ENCODE data around the gene RPAP2. TPM values are rescaled to one million over a fixed set of nuclear protein-coding genes. Genes with fewer than 3 reads are reported as not detected.
A peak's percentile ranks its signal among the peaks of the same experiment; 100 is the strongest.

Gene RPAP2
- total and polyA plus RNA-seq, 2 donors (not counting 3 experiments of a cell fraction or from before 2014, with no cell fraction given) = 4.3 to 24.9 TPM

DNA sequence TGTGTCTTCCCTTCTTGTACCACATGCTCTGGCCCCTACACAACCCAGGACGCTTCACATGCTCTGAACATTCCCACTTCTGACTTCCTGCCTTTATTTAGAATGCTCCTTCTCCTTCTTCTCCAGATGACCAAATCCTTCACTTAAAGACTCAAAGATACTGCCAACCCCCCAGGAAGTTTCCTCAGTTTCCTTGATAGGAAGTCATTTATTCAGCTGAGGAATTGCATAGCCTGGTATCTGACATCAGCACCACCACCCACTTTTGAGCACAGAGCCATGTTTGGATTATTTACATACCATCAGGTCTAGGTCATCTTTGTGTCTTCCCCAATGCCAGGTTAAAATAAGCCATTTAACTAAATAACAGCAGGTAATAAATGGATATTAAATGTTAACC is 145.5 kb downstream of the RPAP2 start:
- H3K27ac ChIP-seq (ENCODE audit: insufficient read depth, low read depth, low read length) = no peak overlapping the region
- ChIA-PET POLR2A (no interaction called here), CTCF (interaction anchor here (2.2 kb wide), 1 partner anchor 134 kb away, joined by 5 read pairs; no protein-coding TSS in a partner anchor)
- peaks cover 7% of the 10 kb centered on the region for H3K4me1 ChIP-seq (ENCODE audit: control insufficient read depth, extremely low read depth, insufficient read depth, low read length)
- H3K9ac ChIP-seq (replicated peaks; ENCODE audit: extremely low read depth, insufficient read depth, low read length) = no peak overlapping the region
- H2AFZ ChIP-seq (ENCODE audit: low read depth, low read length) = no peak overlapping the region
- H3K27me3 ChIP-seq (ENCODE audit: control insufficient read depth in 2 of 2, insufficient read depth in 2 of 2, low read length in 2 of 2) = peaks cover 0 to 5% of the 10 kb centered on the region in 2 experiments
- DNase-seq (ENCODE audit: low read depth, low spot score) = no peak
- H3K4me3 ChIP-seq (replicated peaks in 1 of 3; ENCODE audit: insufficient read depth in 1 of 3, low read depth in 1 of 3, low read length in 3 of 3) = no peak overlapping the region
- no TSS peak for BruUV-seq (replicated peaks)
- H3K79me2 ChIP-seq (ENCODE audit: control insufficient read depth, insufficient read depth, low read length) = no peaks in the 10 kb centered on the region
- H3K36me3 ChIP-seq (ENCODE audit: control insufficient read depth in 2 of 2, extremely low read depth in 1 of 2, insufficient read depth in 2 of 2, low read length in 2 of 2) = no peaks in the 10 kb centered on the region
- dilution Hi-C loops (cut with MboI; ENCODE audit: extremely low pct_ligation_motif_present, low sequenced_read_pairs) (no loop called here), intact Hi-C loops (cut with micrococcal nuclease) (no loop called here)
- peak; percentile 42 for FAIRE-seq
- no peaks in the 10 kb centered on the region for H3K9me1 ChIP-seq (replicated peaks; ENCODE audit: control insufficient read depth, extremely low read depth, insufficient read depth, low read length)
- no peaks in the 10 kb centered on the region for H4K20me1 ChIP-seq (replicated peaks; ENCODE audit: control insufficient read depth, extremely low read depth, insufficient read depth, low read length)
- H3K9me3 ChIP-seq (replicated peaks; ENCODE audit: control insufficient read depth, insufficient read depth, low read length) = no peaks in the 10 kb centered on the region
- no peak for TF ChIP-seq POLR2A (IDR thresholded peaks at IDR 0.05; ENCODE audit: low read depth, low read length)
- TF ChIP-seq, protein P1, sequence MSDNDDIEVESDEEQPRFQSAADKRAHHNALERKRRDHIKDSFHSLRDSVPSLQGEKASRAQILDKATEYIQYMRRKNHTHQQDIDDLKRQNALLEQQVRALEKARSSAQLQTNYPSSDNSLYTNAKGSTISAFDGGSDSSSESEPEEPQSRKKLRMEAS (IDR thresholded peaks at IDR 0.05; ENCODE audit: insufficient read depth, insufficient read length) = no peak
- H3K4me2 ChIP-seq (ENCODE audit: insufficient read depth, low read length) = no peak overlapping the region

DNA sequence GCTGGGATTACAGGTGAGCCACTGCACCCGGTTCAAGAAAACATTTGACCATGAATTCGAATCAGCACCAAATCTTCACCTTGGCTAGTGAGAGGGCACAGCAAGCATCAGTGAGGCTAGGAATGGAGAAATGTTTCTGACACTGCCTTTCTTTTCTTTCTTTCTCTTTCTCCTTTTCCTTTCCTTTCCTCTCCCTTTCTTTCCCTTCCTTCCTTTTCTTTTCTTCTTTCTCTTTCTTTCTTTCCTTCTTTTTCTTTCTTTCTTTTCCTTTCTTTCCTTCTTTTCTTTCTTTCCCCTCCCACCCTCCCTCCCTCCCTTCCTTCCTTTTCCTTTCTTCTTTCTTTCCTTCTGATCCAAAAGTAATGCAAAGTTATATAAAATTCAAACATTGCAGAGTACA is 147.0 kb downstream of the RPAP2 start:
- intact Hi-C loops (cut with micrococcal nuclease) = no loop called here
- no peak overlapping the region for H3K4me3 ChIP-seq (replicated peaks in 1 of 3; ENCODE audit: insufficient read depth in 1 of 3, low read depth in 1 of 3, low read length in 3 of 3)
- H3K4me1 ChIP-seq (ENCODE audit: control insufficient read depth, extremely low read depth, insufficient read depth, low read length) = peaks cover 7% of the 10 kb centered on the region
- dilution Hi-C loops (cut with MboI; ENCODE audit: extremely low pct_ligation_motif_present, low sequenced_read_pairs) = no loop called here
- H3K27me3 ChIP-seq (ENCODE audit: control insufficient read depth in 2 of 2, insufficient read depth in 2 of 2, low read length in 2 of 2) = peaks cover 0 to 5% of the 10 kb centered on the region in 2 experiments
- no peaks in the 10 kb centered on the region for H3K36me3 ChIP-seq (ENCODE audit: control insufficient read depth in 2 of 2, extremely low read depth in 1 of 2, insufficient read depth in 2 of 2, low read length in 2 of 2)
- no peaks in the 10 kb centered on the region for H3K79me2 ChIP-seq (ENCODE audit: control insufficient read depth, insufficient read depth, low read length)
- H3K27ac ChIP-seq (ENCODE audit: insufficient read depth, low read depth, low read length) = no peak overlapping the region
- no peaks in the 10 kb centered on the region for H3K9me3 ChIP-seq (replicated peaks; ENCODE audit: control insufficient read depth, insufficient read depth, low read length)
- ChIA-PET POLR2A (no interaction called here), CTCF (no interaction called here)
- H3K9ac ChIP-seq (replicated peaks; ENCODE audit: extremely low read depth, insufficient read depth, low read length) = no peak overlapping the region
- no peak overlapping the region for H3K4me2 ChIP-seq (ENCODE audit: insufficient read depth, low read length)
- no peak overlapping the region for H2AFZ ChIP-seq (ENCODE audit: low read depth, low read length)
- no peaks in the 10 kb centered on the region for H3K9me1 ChIP-seq (replicated peaks; ENCODE audit: control insufficient read depth, extremely low read depth, insufficient read depth, low read length)
- BruUV-seq (replicated peaks) = no TSS peak
- no peak for FAIRE-seq
- no peak for DNase-seq (ENCODE audit: low read depth, low spot score)
- no peaks in the 10 kb centered on the region for H4K20me1 ChIP-seq (replicated peaks; ENCODE audit: control insufficient read depth, extremely low read depth, insufficient read depth, low read length)
- no peak for TF ChIP-seq MYC (IDR thresholded peaks at IDR 0.05; ENCODE audit: low read depth, low read length)
- no peak for TF ChIP-seq POLR2A (IDR thresholded peaks at IDR 0.05; ENCODE audit: low read depth, low read length)
- TF ChIP-seq POLR2AphosphoS5 (IDR thresholded peaks at IDR 0.05; ENCODE audit: insufficient read depth, low read depth, low read length) = no peak
- TF ChIP-seq EZH2 (IDR thresholded peaks at IDR 0.05; ENCODE audit: borderline replicate concordance, low read depth, low read length, severe bottlenecking) = no peak
- TF ChIP-seq, protein P2, sequence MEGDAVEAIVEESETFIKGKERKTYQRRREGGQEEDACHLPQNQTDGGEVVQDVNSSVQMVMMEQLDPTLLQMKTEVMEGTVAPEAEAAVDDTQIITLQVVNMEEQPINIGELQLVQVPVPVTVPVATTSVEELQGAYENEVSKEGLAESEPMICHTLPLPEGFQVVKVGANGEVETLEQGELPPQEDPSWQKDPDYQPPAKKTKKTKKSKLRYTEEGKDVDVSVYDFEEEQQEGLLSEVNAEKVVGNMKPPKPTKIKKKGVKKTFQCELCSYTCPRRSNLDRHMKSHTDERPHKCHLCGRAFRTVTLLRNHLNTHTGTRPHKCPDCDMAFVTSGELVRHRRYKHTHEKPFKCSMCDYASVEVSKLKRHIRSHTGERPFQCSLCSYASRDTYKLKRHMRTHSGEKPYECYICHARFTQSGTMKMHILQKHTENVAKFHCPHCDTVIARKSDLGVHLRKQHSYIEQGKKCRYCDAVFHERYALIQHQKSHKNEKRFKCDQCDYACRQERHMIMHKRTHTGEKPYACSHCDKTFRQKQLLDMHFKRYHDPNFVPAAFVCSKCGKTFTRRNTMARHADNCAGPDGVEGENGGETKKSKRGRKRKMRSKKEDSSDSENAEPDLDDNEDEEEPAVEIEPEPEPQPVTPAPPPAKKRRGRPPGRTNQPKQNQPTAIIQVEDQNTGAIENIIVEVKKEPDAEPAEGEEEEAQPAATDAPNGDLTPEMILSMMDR (IDR thresholded peaks at IDR 0.05; ENCODE audit: extremely low read depth in 1 of 2, insufficient read depth in 1 of 2, low read depth in 1 of 2, low read length in 2 of 2) = no peak
- no peak for TF ChIP-seq GATA2 (IDR thresholded peaks at IDR 0.05; ENCODE audit: insufficient read depth, insufficient read length, low read depth, low read length)
- no peak for TF ChIP-seq JUN (IDR thresholded peaks at IDR 0.05; ENCODE audit: borderline replicate concordance, insufficient read depth, insufficient read length, low read depth)
- no peak for TF ChIP-seq FOS (IDR thresholded peaks at IDR 0.05; ENCODE audit: borderline replicate concordance, insufficient read depth, low read length)
- TF ChIP-seq, protein P1 (IDR thresholded peaks at IDR 0.05; ENCODE audit: insufficient read depth, insufficient read length) = no peak

Measured in endothelial cell of umbilical vein (primary cell).